Fibroblast of lung (primary cell): Measurements from ENCODE around the gene MINK1. TPM values are rescaled to one million over a fixed set of nuclear protein-coding genes. Genes with fewer than 3 reads are reported as not detected.

Experiments used
- DNase-seq, 2 donors: peaks; one replicate each; pipeline versions ENCODE4 v3.0.0 to v3.0.0-alpha.2; 2010; ENCODE audit warnings: low read depth in 2 of 2
- H2AFZ ChIP-seq: 2 replicates; pipeline ENCODE4 v1.5.1; 2012; ENCODE audit warnings: low read length, control low read depth, inconsistent platforms
- H3K27ac ChIP-seq: 2 replicates; pipeline ENCODE4 v1.5.1; 2011; ENCODE audit warnings: low read length, control low read depth; ENCODE audit not compliant: insufficient read depth
- H3K27me3 ChIP-seq: 2 replicates; pipeline ENCODE4 v1.5.1; 2011; ENCODE audit warnings: mild to moderate bottlenecking, low read length; ENCODE audit not compliant: control insufficient read depth, insufficient read depth
- H3K36me3 ChIP-seq: 2 replicates; pipeline ENCODE4 v1.5.1; 2011; ENCODE audit warnings: low read length; ENCODE audit not compliant: control insufficient read depth, insufficient read depth
- H3K4me1 ChIP-seq: 2 replicates; pipeline ENCODE4 v1.5.1; 2011; ENCODE audit warnings: low read length; ENCODE audit not compliant: control insufficient read depth, insufficient read depth; ENCODE audit errors: extremely low read depth
- H3K4me2 ChIP-seq: 2 replicates; pipeline ENCODE4 v1.5.1; 2011; ENCODE audit warnings: low read length, control low read depth; ENCODE audit not compliant: insufficient read depth; ENCODE audit errors: extremely low read depth
- H3K4me3 ChIP-seq, 4 experiments: fragments of 200-600 bp in 1 of 4; sonication (generic) in 1 of 4; replicated peaks in 1 of 4; 2 replicates each; pipeline ENCODE4 v1.5.1; 2011 to 2016; ENCODE audit warnings: low read length in 4 of 4, low read depth in 3 of 4, mild to moderate bottlenecking in 3 of 4, control low read depth in 2 of 4, inconsistent platforms in 1 of 4, mixed read lengths in 1 of 4; ENCODE audit not compliant: insufficient read depth in 1 of 4; ENCODE audit errors: control extremely low read depth in 1 of 4
- H3K79me2 ChIP-seq: 2 replicates; pipeline ENCODE4 v1.5.1; 2012; ENCODE audit warnings: mild to moderate bottlenecking, low read length, inconsistent platforms; ENCODE audit not compliant: control insufficient read depth, insufficient read depth
- H3K9ac ChIP-seq: 2 replicates; pipeline ENCODE4 v1.5.1; 2011; ENCODE audit warnings: mild to moderate bottlenecking, low read length, control low read depth; ENCODE audit not compliant: insufficient read depth
- H3K9me3 ChIP-seq: 2 replicates; pipeline ENCODE4 v1.5.1; 2012; ENCODE audit warnings: low read depth, low read length; ENCODE audit not compliant: control insufficient read depth, insufficient read depth
- H4K20me1 ChIP-seq: 2 replicates; pipeline ENCODE4 v1.5.1; 2011; ENCODE audit warnings: low read length; ENCODE audit not compliant: control insufficient read depth, insufficient read depth; ENCODE audit errors: extremely low read depth
- CTCF ChIP-seq, 2 donors: IDR thresholded peaks in 1 of 2; conservative IDR thresholded peaks in 1 of 2; 1 replicate in 1 of 2; 2 replicates in 1 of 2; pipeline ENCODE4 v1.5.1; 2011 to 2012; ENCODE audit warnings: low read length in 2 of 2, control low read depth in 1 of 2, inconsistent platforms in 1 of 2, low read depth in 1 of 2, mild to moderate bottlenecking in 1 of 2
- EZH2 ChIP-seq: IDR thresholded peaks from 2 replicates; pipeline ENCODE4 v1.5.1; 2012; ENCODE audit warnings: low read length, control low read depth, mild to moderate bottlenecking; ENCODE audit errors: missing control alignments
- polyA plus RNA-seq, 2 donors: library from polyadenylated mRNA; depleted of rRNA in 1 of 2; stranded (reverse) in 1 of 2; unstranded in 1 of 2; fragments of >200 nt; gene quantifications; 2 replicates each; pipeline ENCODE4 v1.2.1, GENCODE V29; 2011 to 2012; ENCODE audit warnings: missing spikeins in 1 of 2
- total RNA-seq: library from RNA; depleted of rRNA; stranded (reverse); fragments of >200 nt; gene quantifications from 2 replicates; pipeline ENCODE4 v1.2.1, GENCODE V29; 2014

Gene MINK1
- total and polyA plus RNA-seq, 2 donors (not counting 1 experiment from before 2014, with no cell fraction given) = 27.2 to 28.6 TPM

- no peak overlapping the region for H3K9ac ChIP-seq
- no peak for DNase-seq
- no peak overlapping the region for H3K4me2 ChIP-seq
- H3K36me3 ChIP-seq = no peaks in the 10 kb centered on the region
- H4K20me1 ChIP-seq = no peaks in the 10 kb centered on the region
- TF ChIP-seq CTCF (conservative IDR thresholded peaks at IDR 0.05 in 1 of 2, IDR thresholded peaks at IDR 0.05 in 1 of 2; ENCODE audit: low read depth in 1 of 2, low read length in 2 of 2) (no peak), EZH2 (no peak)
- no peak overlapping the region for H3K27ac ChIP-seq
- H3K4me3 ChIP-seq = no peak overlapping the region
- H3K27me3 ChIP-seq = no peaks in the 10 kb centered on the region
- no peaks in the 10 kb centered on the region for H3K9me3 ChIP-seq
- peaks cover 12% of the 10 kb centered on the region for H3K79me2 ChIP-seq
- H3K4me1 ChIP-seq = peaks cover 3% of the 10 kb centered on the region
- no peak overlapping the region for H2AFZ ChIP-seq
Measured at GRCh38 chr17:4849011-4849536, 15.9 kb downstream of the MINK1 start.

- no peak overlapping the region for H3K27ac ChIP-seq
- TF ChIP-seq CTCF (conservative IDR thresholded peaks at IDR 0.05 in 1 of 2, IDR thresholded peaks at IDR 0.05 in 1 of 2; ENCODE audit: low read depth in 1 of 2, low read length in 2 of 2) (no peak), EZH2 (no peak)
- no peak for DNase-seq
- no peak overlapping the region for H3K4me3 ChIP-seq
- peaks cover 3% of the 10 kb centered on the region for H3K4me1 ChIP-seq
- H3K36me3 ChIP-seq = no peaks in the 10 kb centered on the region
- H4K20me1 ChIP-seq = no peaks in the 10 kb centered on the region
- H2AFZ ChIP-seq = no peak overlapping the region
- H3K9me3 ChIP-seq = no peaks in the 10 kb centered on the region
- no peaks in the 10 kb centered on the region for H3K27me3 ChIP-seq
- peaks cover 10% of the 10 kb centered on the region for H3K79me2 ChIP-seq
- H3K4me2 ChIP-seq = no peak overlapping the region
- no peak overlapping the region for H3K9ac ChIP-seq
Measured at GRCh38 chr17:4850246-4850645, 17.1 kb downstream of the MINK1 start.

GRCh38 chr17:4851084-4851483 is 17.9 kb downstream of the MINK1 start:
- Histone ChIP-seq H3K4me3 (no peak overlapping the region), H3K79me2 (peaks cover 8% of the 10 kb centered on the region), H3K27ac (no peak overlapping the region), H3K9me3 (no peaks in the 10 kb centered on the region), H3K9ac (no peak overlapping the region), H3K4me2 (no peak overlapping the region), H4K20me1 (no peaks in the 10 kb centered on the region), H3K27me3 (no peaks in the 10 kb centered on the region), H3K36me3 (no peaks in the 10 kb centered on the region), H2AFZ (no peak overlapping the region), H3K4me1 (peaks cover 3% of the 10 kb centered on the region)
- no peak for DNase-seq
- no peak for TF ChIP-seq CTCF (conservative IDR thresholded peaks at IDR 0.05 in 1 of 2, IDR thresholded peaks at IDR 0.05 in 1 of 2; ENCODE audit: low read depth in 1 of 2, low read length in 2 of 2)
- no peak for TF ChIP-seq EZH2
